Ovary (tissue), 9 donors: ENCODE results near the gene SPATA13. TPM values are rescaled to one million over a fixed set of nuclear protein-coding genes. Genes with fewer than 3 reads are reported as not detected.

Experiments
- DNase-seq, 5 donors: peaks; one replicate each; pipeline ENCODE4 v3.0.0-alpha.2; 2019 to 2020
- H3K27ac ChIP-seq, 2 donors: fragments of 200-600 bp; one replicate each; pipeline versions ENCODE4 v1.5.1 to v1.8.0; 2019 to 2022
- H3K27me3 ChIP-seq: fragments of 200-600 bp; one replicate; pipeline ENCODE4 v1.8.0; 2022
- H3K36me3 ChIP-seq: fragments of 200-600 bp; sonication (generic); one replicate; pipeline ENCODE4 v1.5.1; 2019
- H3K4me1 ChIP-seq: one replicate; pipeline ENCODE4 v1.8.1; 2013; ENCODE audit warnings: mild to moderate bottlenecking, moderate library complexity; ENCODE audit not compliant: insufficient read depth
- H3K4me3 ChIP-seq: fragments of 200-600 bp; sonication (generic); one replicate; pipeline ENCODE4 v1.5.1; 2017
- H3K9me3 ChIP-seq, 2 donors: fragments of 200-600 bp in 1 of 2; sonication (generic) in 1 of 2; one replicate each; pipeline versions ENCODE4 v1.5.1 to v1.8.1; 2013 to 2019; ENCODE audit warnings: mild to moderate bottlenecking in 1 of 2, moderate library complexity in 1 of 2
- CTCF ChIP-seq, 3 donors: fragments of 450-650 bp in 2 of 3; fragments of 200-600 bp in 1 of 3; IDR thresholded peaks; one replicate each; pipeline versions ENCODE4 v1.5.1 to v1.8.0; 2016 to 2022; ENCODE audit warnings: antibody characterized with exemption in 3 of 3, mild to moderate bottlenecking in 1 of 3
- EP300 ChIP-seq: sonication (generic); formaldehyde crosslinking; IDR thresholded peaks from one replicate; pipeline ENCODE4 v1.6.1; 2017; ENCODE audit warnings: antibody characterized with exemption
- POLR2A ChIP-seq: fragments of 450-650 bp; IDR thresholded peaks from one replicate; pipeline ENCODE4 v1.6.1; 2017; ENCODE audit warnings: antibody characterized with exemption, mild to moderate bottlenecking, moderate library complexity
- WGBS, 3 donors: extraction: QIAGEN DNeasy Blood & Tissue Kit in 1 of 3; methylation state at CpG; one replicate each; pipeline versions ENCODE4 v1.1.5 to v1.1.7; 2013 to 2017; 5-methylcytosine and 5-hydroxymethylcytosine counted together
- intact Hi-C, 4 donors: fragments of 100-400 bp; cut with DNase I; formaldehyde crosslinking; loops; one replicate each; pipeline versions ENCODE4 v1.11.0 to v1.15.1; 2022 to 2023
- polyA plus RNA-seq, 2 donors: library from polyadenylated mRNA; stranded (reverse); fragments of 200-250 nt in 1 of 2; fragments of 350-450 nt in 1 of 2; fragmentation: Illumina TruSeq in 1 of 2; extraction: RNeasy Lipid Tissue Mini Kit (QIAGEN cat#74804) in 1 of 2; gene quantifications; one replicate each; pipeline ENCODE4 v1.2.3, GENCODE V29; 2013 to 2014
- total RNA-seq, 7 donors: library from RNA; depleted of rRNA in 2 of 7; stranded (reverse); fragments of >200 nt in 2 of 7; fragmentation: NEBNext Ultra II Directional in 3 of 7; extraction: Animal tissue kit (Norgen Biotek cat#: 25700) in 3 of 7; gene quantifications; one replicate each; pipeline versions ENCODE4 v1.1.0 to v1.2.4, GENCODE V29; 2016 to 2023
- donor health status: DM: no; HTN: no; CAD: no; lungs with moderate emphysema.
- donor health status: DM: no; HTN: no; CAD: no.
- donor health status: Bipolar disorder and iron deficiency.
- donor health status: DM: yes; HTN: yes; CAD: no.
- donor health status: DM: no; HTN: no; CAD: no.
- donor health status: DM: yes; HTN: yes; CAD: no.

Gene SPATA13
- total and polyA plus RNA-seq, 9 donors, result 11.1 to 60.3 (median 30.0) TPM

DNA sequence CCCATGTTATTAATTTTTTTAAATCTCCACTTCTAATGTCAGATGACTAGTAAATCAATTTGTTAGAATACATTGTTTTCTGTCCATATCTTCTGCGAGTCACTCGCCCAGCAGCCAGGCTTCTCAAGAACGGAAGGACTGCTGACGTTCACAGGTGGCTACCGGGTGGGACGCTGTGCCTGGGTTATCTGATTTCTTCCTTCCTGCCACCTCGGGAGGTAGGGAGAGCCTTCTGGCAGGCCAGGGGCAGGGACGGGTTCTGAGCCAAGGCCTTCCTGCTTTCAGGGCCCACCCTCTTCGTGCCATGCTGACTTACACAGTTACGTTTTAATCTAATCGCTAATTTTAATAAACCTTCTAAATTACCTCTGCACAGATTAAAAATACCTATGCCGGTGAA lies 140.9 kb downstream of the SPATA13 start:
- intact Hi-C loops, result no loop called here
- Histone ChIP-seq H3K27ac (no peak overlapping the region), H3K27me3 (no peaks in the 10 kb centered on the region), H3K4me3 (no peak overlapping the region), H3K9me3 (no peaks in the 10 kb centered on the region), H3K36me3 (no peaks in the 10 kb centered on the region), H3K4me1 (no peaks in the 10 kb centered on the region)
- TF ChIP-seq CTCF (IDR thresholded peaks at IDR 0.05) (no peak), EP300 (no peak), POLR2A (no peak)
- WGBS, 3 donors, result 81 to 88% (median 84%) methylated on average over 12 of the region's 12 CpGs
- DNase-seq, result no peak

DNA sequence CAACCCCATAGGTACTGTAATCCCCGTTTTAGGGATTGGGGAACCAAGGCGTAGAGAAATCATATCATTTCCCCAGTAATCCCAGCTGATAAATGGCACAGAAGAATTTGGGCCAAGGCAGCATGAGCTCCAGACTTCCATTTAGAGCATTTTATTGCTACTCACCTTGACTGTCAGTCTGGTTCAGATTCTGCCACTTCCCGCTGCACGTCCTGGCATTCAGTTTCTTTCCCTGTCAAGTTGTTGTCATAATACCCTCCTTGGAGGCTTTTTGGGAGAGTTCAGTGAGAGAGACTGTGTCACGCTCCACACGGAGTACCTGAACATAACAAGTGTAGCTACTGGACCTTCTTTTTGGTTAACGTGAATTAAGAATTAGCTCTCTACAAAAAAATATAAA lies 141.4 kb downstream of the SPATA13 start:
- DNase-seq, result no peak
- H3K4me3 ChIP-seq, result no peak overlapping the region
- WGBS, 3 donors, result 88 to 97% (median 89%) methylated on average over 7 of the region's 7 CpGs
- no peaks in the 10 kb centered on the region for H3K27me3 ChIP-seq
- H3K27ac ChIP-seq, result no peak overlapping the region
- intact Hi-C loops, result no loop called here
- TF ChIP-seq POLR2A (no peak), EP300 (no peak), CTCF (IDR thresholded peaks at IDR 0.05) (no peak)
- no peaks in the 10 kb centered on the region for H3K36me3 ChIP-seq
- H3K9me3 ChIP-seq, result no peaks in the 10 kb centered on the region
- H3K4me1 ChIP-seq, result no peaks in the 10 kb centered on the region

- intact Hi-C loops, result no loop called here
- H3K27me3 ChIP-seq, result no peaks in the 10 kb centered on the region
- TF ChIP-seq POLR2A (no peak), CTCF (IDR thresholded peaks at IDR 0.05) (no peak), EP300 (no peak)
- H3K4me3 ChIP-seq, result no peak overlapping the region
- H3K9me3 ChIP-seq, result no peaks in the 10 kb centered on the region
- 45 to 51% (median 47%) methylated on average over 5 of the region's 5 CpGs for WGBS, 3 donors
- no peak for DNase-seq
- no peak overlapping the region for H3K27ac ChIP-seq
- H3K36me3 ChIP-seq, result no peaks in the 10 kb centered on the region
- no peaks in the 10 kb centered on the region for H3K4me1 ChIP-seq
Measured at GRCh38 chr13:24304620-24305019, 144.1 kb downstream of the SPATA13 start.

DNA sequence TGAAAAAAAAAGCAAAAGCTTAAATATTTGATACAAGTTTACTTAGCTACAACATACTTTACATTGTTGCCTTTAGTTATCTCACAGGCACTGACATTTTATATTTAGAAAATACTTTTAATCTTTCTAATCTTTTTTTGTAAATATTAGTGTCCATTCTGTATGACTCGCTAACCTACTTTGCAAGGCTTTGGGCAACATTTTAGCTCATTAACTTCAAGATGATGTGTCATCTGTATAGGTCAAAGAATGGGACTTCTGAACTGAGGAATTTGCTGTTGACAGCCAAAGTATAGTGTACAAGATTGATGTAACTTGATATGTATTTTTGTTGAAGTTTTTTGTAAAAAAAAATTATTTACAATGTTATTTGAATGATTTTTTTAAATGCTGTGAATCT lies 146.1 kb downstream of the SPATA13 start:
- TF ChIP-seq CTCF (IDR thresholded peaks at IDR 0.05), result no peak
- no peak for TF ChIP-seq POLR2A
- no peak for TF ChIP-seq EP300
- intact Hi-C loops, result no loop called here
- no peaks in the 10 kb centered on the region for H3K9me3 ChIP-seq
- no peaks in the 10 kb centered on the region for H3K27me3 ChIP-seq
- no peak for DNase-seq
- H3K4me3 ChIP-seq, result no peak overlapping the region
- 90 to 93% (median 91%) methylated on average over 1 of the region's 1 CpG for WGBS, 3 donors
- H3K36me3 ChIP-seq, result no peaks in the 10 kb centered on the region
- H3K27ac ChIP-seq, result no peak overlapping the region
- H3K4me1 ChIP-seq, result no peaks in the 10 kb centered on the region
